Fibroblast of villous mesenchyme (primary cell): Measurements from ENCODE around the gene ERP44. TPM values are rescaled to one million over a fixed set of nuclear protein-coding genes. Genes with fewer than 3 reads are reported as not detected.
"Not testable (repeated sequence)": the region's sequence is repeated elsewhere in the genome, so short reads cannot be mapped to it uniquely, and the experiment has no call there.

Experiments
- DNase-seq: peaks from one replicate; pipeline ENCODE4 v3.0.0-alpha.2; 2010; ENCODE audit warnings: low read depth
- H3K4me3 ChIP-seq: 2 replicates; pipeline ENCODE4 v1.5.1; 2011; ENCODE audit warnings: low read depth, mild to moderate bottlenecking, low read length
- total RNA-seq: library from RNA; depleted of rRNA; stranded (reverse); fragments of >200 nt; gene quantifications from 2 replicates; pipeline ENCODE4 v1.2.3, GENCODE V29; 2012
- TF ChIP-seq, protein P1 (sequence below): IDR thresholded peaks from 2 replicates; pipeline ENCODE4 v1.5.1; 2012; ENCODE audit warnings: low read depth, mild to moderate bottlenecking, low read length; ENCODE audit not compliant: insufficient read depth

The ERP44 gene
- total RNA-seq, 1 donor, result 22.0 TPM

DNA sequence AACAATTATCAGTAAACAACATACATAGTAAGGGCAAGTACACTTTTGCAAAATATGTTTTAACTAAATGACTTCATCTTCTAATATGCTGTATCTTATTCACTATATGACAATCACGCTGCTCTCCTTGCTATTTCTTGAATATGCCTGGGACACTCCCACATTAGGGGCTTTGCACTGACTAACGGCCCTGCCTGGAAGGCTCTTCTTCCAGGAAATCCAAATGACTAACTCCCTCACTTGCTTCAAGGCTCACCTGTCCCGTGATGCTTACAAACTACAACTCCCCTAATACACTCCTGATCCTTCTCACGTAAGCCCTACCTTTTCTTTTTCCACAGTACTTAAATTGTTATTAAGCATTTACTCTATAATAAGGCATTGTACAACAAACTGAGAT lies 10.6 kb downstream of the ERP44 start:
- no peak overlapping the region for H3K4me3 ChIP-seq
- TF ChIP-seq, protein P1, sequence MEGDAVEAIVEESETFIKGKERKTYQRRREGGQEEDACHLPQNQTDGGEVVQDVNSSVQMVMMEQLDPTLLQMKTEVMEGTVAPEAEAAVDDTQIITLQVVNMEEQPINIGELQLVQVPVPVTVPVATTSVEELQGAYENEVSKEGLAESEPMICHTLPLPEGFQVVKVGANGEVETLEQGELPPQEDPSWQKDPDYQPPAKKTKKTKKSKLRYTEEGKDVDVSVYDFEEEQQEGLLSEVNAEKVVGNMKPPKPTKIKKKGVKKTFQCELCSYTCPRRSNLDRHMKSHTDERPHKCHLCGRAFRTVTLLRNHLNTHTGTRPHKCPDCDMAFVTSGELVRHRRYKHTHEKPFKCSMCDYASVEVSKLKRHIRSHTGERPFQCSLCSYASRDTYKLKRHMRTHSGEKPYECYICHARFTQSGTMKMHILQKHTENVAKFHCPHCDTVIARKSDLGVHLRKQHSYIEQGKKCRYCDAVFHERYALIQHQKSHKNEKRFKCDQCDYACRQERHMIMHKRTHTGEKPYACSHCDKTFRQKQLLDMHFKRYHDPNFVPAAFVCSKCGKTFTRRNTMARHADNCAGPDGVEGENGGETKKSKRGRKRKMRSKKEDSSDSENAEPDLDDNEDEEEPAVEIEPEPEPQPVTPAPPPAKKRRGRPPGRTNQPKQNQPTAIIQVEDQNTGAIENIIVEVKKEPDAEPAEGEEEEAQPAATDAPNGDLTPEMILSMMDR, result no peak

DNA sequence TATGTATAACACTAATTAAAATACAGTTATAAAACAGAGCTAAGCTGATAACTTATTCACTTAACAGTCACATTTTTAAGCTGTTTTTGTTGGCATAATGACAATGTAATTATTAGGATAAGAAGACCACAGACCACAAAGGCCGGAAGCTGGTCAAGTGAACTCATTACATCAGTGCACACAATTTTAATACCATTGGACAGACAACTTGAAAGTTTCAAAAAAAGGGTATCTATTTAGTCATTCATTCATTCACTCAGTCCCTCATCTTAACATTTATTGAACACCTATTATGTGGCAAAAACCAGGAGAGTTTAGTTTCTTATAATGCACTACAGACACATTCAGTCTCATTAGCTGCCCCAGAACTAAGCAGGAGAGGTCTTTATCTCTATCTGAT lies 11.6 kb downstream of the ERP44 start:
- TF ChIP-seq, protein P1, result no peak
- DNase-seq, result peak; percentile 49
- no peak overlapping the region for H3K4me3 ChIP-seq

More for the DNA sequence above, 10.6 kb downstream of the ERP44 start:
- no peak for DNase-seq

DNA sequence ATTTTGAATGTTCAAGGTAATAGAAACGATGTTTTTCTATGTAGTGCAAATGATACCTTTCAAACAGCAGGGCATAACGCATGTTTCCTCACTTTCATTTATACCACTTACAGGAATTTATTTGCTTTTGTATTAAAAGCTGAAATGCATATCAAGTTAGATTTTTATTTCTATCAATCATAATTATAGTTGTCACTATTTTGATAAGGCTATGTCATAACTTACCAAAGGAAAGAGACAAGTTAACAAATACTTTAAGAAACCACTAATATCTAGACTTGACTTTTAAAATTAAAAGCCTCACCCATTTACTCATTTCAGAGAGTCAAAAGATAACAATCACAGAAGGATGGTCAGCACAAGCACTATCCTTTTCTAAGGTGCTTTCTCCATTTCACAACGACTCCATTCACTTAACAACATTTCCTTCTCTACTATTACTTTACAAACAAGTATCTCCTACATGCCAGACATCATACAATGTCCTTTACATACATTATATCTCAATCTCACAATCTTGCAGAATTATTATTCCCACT lies 12.6 kb downstream of the ERP44 start:
- TF ChIP-seq, protein P1, result no peak
- H3K4me3 ChIP-seq, result no peak overlapping the region
- DNase-seq, result no peak

DNA sequence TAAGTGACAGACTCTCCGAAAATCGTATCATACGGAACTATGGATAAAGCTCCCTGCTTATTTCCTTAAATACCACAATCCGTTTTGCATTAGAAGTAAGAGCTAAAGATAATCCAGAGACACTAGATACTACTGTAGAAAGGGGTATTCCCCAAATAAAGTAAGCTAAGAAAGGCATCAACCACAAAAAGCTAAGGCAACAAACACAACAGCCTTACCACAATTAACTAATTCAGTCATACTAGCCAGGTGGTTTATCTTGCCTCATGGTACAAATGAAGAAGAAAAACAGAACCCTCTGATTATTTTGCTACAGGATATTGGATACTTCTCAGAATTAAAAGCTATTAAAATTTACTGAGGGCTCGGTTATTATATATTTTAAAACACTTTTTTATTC lies 14.1 kb downstream of the ERP44 start:
- TF ChIP-seq, protein P1, result no peak
- no peak for DNase-seq
- no peak overlapping the region for H3K4me3 ChIP-seq

DNA sequence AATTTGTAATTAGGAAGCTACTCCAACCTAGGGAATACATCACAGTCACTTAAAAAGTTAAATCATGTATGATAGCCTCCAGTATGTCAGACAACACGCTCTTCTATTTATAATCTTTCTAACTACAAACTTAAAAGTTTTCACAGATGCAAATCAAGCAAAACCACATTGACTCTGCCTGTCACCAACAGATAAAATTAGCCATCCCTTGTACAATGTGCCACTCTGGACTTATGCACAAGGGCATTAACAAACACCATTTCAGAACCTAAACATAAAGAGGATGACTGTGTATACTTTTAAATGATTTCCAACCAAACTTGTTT lies 14.7 kb downstream of the ERP44 start:
- TF ChIP-seq, protein P1, result no peak
- no peak for DNase-seq

DNA sequence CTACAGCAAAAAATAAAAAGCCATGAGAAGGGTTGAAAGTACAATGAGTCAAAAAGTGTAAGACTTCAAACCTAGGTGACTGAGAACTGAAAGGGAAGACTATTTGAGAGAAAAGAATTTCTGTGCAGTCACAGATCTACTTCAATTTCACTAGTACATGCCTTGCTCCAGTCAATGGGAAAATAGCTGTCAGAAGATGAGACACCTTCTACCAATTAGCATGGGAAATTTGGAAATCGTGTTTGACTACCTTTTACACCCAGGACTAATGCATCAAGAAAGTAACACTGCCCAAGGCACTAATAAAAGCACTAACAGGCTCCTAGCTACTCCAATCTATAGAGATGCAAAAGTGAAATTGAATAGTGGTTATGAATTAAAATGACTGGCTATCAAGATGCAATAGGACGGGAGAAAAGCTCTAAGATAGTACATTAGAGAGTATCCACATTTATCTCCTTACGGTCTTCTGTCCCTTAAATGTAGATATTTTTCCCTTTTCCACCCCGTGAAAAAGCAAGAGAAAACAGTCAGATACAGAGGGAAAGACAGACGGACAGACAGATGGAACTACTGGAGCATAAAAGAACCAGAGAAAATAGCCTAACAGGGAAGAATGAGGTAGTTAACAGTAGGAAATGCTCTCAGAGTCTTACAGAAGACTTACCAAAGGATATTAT lies 15.2 kb downstream of the ERP44 start:
- DNase-seq, result no peak
- H3K4me3 ChIP-seq, result no peak overlapping the region
- TF ChIP-seq, protein P1, result no peak

More for the DNA sequence above, 14.7 kb downstream of the ERP44 start:
- no peak overlapping the region for H3K4me3 ChIP-seq

DNA sequence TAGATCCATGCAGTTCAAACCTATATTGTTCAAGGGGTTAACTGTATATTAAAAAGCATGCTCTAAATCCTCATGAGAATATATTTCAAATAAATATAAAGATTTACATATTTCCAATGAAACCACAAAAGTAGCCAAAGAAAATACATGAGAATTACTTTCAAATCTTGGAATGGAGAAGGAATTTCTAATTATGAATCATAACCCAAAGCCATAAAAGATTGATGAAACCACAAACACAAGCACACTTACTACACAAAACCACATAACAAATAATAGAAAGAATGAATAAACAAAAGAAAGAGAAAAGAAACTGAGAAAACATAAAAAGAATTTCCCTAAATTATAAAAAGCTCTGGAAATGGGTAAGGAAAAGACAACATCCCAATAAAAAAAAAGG lies 16.0 kb downstream of the ERP44 start:
- TF ChIP-seq, protein P1, result no peak
- no peak overlapping the region for H3K4me3 ChIP-seq
- peak; percentile 41 for DNase-seq

DNA sequence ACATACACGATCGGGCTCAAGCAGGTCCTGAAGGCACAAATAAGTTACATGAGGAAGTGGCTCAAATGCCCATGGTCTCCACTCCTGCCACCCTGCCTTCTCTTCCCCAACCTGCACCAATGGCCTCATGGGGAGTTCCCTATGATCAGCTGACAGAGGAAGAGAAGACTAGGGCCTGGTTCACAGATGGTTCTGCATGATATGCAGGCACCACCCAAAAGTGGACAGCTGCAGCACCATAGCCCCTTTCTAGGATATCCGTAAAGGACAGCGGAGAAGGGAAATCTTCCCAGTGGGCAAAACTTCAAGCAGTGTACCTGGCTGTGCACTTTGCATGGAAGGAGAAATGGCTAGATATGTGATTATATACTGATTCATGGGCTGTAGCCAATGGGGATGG lies 22.5 kb downstream of the ERP44 start:
- DNase-seq, H3K4me3 ChIP-seq: not testable (repeated sequence)
